Endothelial cell of umbilical vein (primary cell): ENCODE measurements around the gene SSNA1. TPM values are rescaled to one million over a fixed set of nuclear protein-coding genes. Genes with fewer than 3 reads are reported as not detected.

Source experiments
- BruUV-seq: library from RNA; stranded (reverse); fragments of 400-500 nt; replicated peaks from 2 replicates; lab custom pipeline; 2021; lab: Mats Ljungman, UMichigan
- CTCF ChIA-PET: fragments of 300-600, 350-600 bp; sonication (Branson Sonifier 250); formaldehyde crosslinking; loops from one replicate; lab custom pipeline; 2021; ENCODE audit warnings: antibody characterized with exemption, inconsistent platforms; lab: Charles Lee
- POLR2A ChIA-PET: fragments of 300-600, 350-600 bp; sonication (Branson Sonifier 250); formaldehyde crosslinking; loops from one replicate; lab custom pipeline; 2021; ENCODE audit warnings: antibody characterized with exemption, inconsistent platforms; lab: Charles Lee
- DNase-seq: peaks from one replicate; pipeline ENCODE4 v3.0.0-alpha.2; 2011; ENCODE audit warnings: low read depth, low spot score
- FAIRE-seq: peaks from 2 replicates; lab custom pipeline; 2011; peaks lifted over from hg19 to GRCh38; lab: Jason Lieb, UNC
- H2AFZ ChIP-seq: 2 replicates; pipeline ENCODE4 v1.6.0; 2012; ENCODE audit warnings: low read depth, low read length, control low read depth, inconsistent platforms
- H3K27ac ChIP-seq: 2 replicates; pipeline ENCODE4 v1.5.1; 2011; ENCODE audit warnings: low read depth, mild to moderate bottlenecking, control low read depth, low read length, moderate library complexity; ENCODE audit not compliant: insufficient read depth
- H3K27me3 ChIP-seq, 2 experiments: 2 replicates each; pipeline versions ENCODE4 v1.6.0 to v1.6.1; 2011; ENCODE audit warnings: low read length in 2 of 2, mixed read lengths in 1 of 2; ENCODE audit not compliant: control insufficient read depth in 2 of 2, insufficient read depth in 2 of 2
- H3K36me3 ChIP-seq, 2 experiments: 2 replicates in 1 of 2; 3 replicates in 1 of 2; pipeline ENCODE4 v1.5.1; 2011; ENCODE audit warnings: low read length in 2 of 2, mild to moderate bottlenecking in 1 of 2, moderate library complexity in 1 of 2; ENCODE audit not compliant: control insufficient read depth in 2 of 2, insufficient read depth in 2 of 2; ENCODE audit errors: extremely low read depth in 1 of 2
- H3K4me1 ChIP-seq: 3 replicates; pipeline ENCODE4 v1.5.1; 2011; ENCODE audit warnings: mild to moderate bottlenecking, low read length; ENCODE audit not compliant: control insufficient read depth, insufficient read depth; ENCODE audit errors: extremely low read depth
- H3K4me2 ChIP-seq: 2 replicates; pipeline ENCODE4 v1.6.1; 2011; ENCODE audit warnings: low read length, control low read depth, mixed read lengths; ENCODE audit not compliant: insufficient read depth
- H3K4me3 ChIP-seq, 3 experiments: fragments of 200-600 bp in 1 of 3; sonication (generic), shearing (Covaris generic) in 1 of 3; replicated peaks in 1 of 3; 2 replicates each; pipeline ENCODE4 v1.5.1; 2011 to 2016; ENCODE audit warnings: control low read depth in 3 of 3, low read length in 3 of 3, mild to moderate bottlenecking in 2 of 3, inconsistent platforms in 1 of 3, low read depth in 1 of 3, moderate library complexity in 1 of 3; ENCODE audit not compliant: insufficient read depth in 1 of 3
- H3K79me2 ChIP-seq: 2 replicates; pipeline ENCODE4 v1.6.0; 2012; ENCODE audit warnings: low read length, inconsistent platforms; ENCODE audit not compliant: control insufficient read depth, insufficient read depth
- H3K9ac ChIP-seq: replicated peaks from 2 replicates; pipeline ENCODE3; 2011; ENCODE audit warnings: low read length, control low read depth; ENCODE audit not compliant: insufficient read depth; ENCODE audit errors: extremely low read depth
- H3K9me1 ChIP-seq: replicated peaks from 3 replicates; pipeline ENCODE4 v1.6.0; 2011; ENCODE audit warnings: mild to moderate bottlenecking, low read length; ENCODE audit not compliant: control insufficient read depth, insufficient read depth; ENCODE audit errors: extremely low read depth
- H3K9me3 ChIP-seq: replicated peaks from 2 replicates; pipeline ENCODE4 v1.5.1; 2012; ENCODE audit warnings: low read length, inconsistent platforms; ENCODE audit not compliant: control insufficient read depth, insufficient read depth
- H4K20me1 ChIP-seq: replicated peaks from 2 replicates; pipeline ENCODE3; 2011; ENCODE audit warnings: mild to moderate bottlenecking, low read length; ENCODE audit not compliant: control insufficient read depth, insufficient read depth; ENCODE audit errors: extremely low read depth
- CTCF ChIP-seq, 2 donors: IDR thresholded peaks; 1 replicate in 1 of 2; 2 replicates in 1 of 2; pipeline ENCODE4 v1.5.1; 2011; ENCODE audit warnings: low read length in 2 of 2, mild to moderate bottlenecking in 2 of 2, moderate library complexity in 2 of 2, control low read depth in 1 of 2, inconsistent platforms in 1 of 2, low read depth in 1 of 2; ENCODE audit not compliant: insufficient read depth in 1 of 2; ENCODE audit errors: extremely low read depth in 1 of 2
- EZH2 ChIP-seq: IDR thresholded peaks from 2 replicates; pipeline ENCODE4 v1.6.1; 2012; ENCODE audit warnings: borderline replicate concordance, low read depth, mild to moderate bottlenecking, moderate library complexity, low read length, inconsistent platforms; ENCODE audit not compliant: severe bottlenecking
- FOS ChIP-seq: IDR thresholded peaks from 2 replicates; pipeline ENCODE4 v1.6.1; 2011; ENCODE audit warnings: mild to moderate bottlenecking, low read length, moderate library complexity, borderline replicate concordance; ENCODE audit not compliant: insufficient read depth
- GATA2 ChIP-seq: IDR thresholded peaks from 2 replicates; pipeline ENCODE4 v1.7.0; 2011; ENCODE audit warnings: low read depth, mild to moderate bottlenecking, moderate library complexity, mixed read lengths, low read length; ENCODE audit not compliant: insufficient read length, insufficient read depth
- JUN ChIP-seq: IDR thresholded peaks from 2 replicates; pipeline ENCODE4 v1.6.1; 2011; ENCODE audit warnings: borderline replicate concordance, low read depth; ENCODE audit not compliant: insufficient read length, insufficient read depth
- POLR2A ChIP-seq: IDR thresholded peaks from 2 replicates; pipeline ENCODE4 v1.6.1; 2012; ENCODE audit warnings: low read depth, mild to moderate bottlenecking, control low read depth, low read length
- POLR2AphosphoS5 ChIP-seq: IDR thresholded peaks from 2 replicates; pipeline ENCODE4 v1.6.1; 2012; ENCODE audit warnings: low read depth, mild to moderate bottlenecking, control low read depth, low read length, moderate library complexity; ENCODE audit not compliant: insufficient read depth
- dilution Hi-C: fragments of 300-500 bp; cut with MboI; formaldehyde crosslinking; loops from one replicate; pipeline ENCODE4 v1.15.0; 2019; ENCODE audit warnings: low sequenced_read_pairs; ENCODE audit not compliant: extremely low pct_ligation_motif_present
- intact Hi-C: fragments of 100-400 bp; cut with micrococcal nuclease; formaldehyde crosslinking; loops from one replicate; pipeline ENCODE4 v1.10.0; 2022
- polyA plus RNA-seq, 4 experiments: library from polyadenylated mRNA; depleted of rRNA in 3 of 4; stranded (reverse) in 3 of 4; unstranded in 1 of 4; fragments of >200 nt; gene quantifications; 2 replicates each; pipeline versions ENCODE4 v1.2.1 to v1.2.3, GENCODE V29; 2011 to 2012; ENCODE audit warnings: missing spikeins in 1 of 4
- total RNA-seq: library from RNA; stranded (reverse); gene quantifications from 2 replicates; pipeline ENCODE4 v1.2.3, GENCODE V29; 2021

SSNA1 gene
- total and polyA plus RNA-seq, 2 donors (not counting 3 experiments of a cell fraction or from before 2014, with no cell fraction given): 89.0 to 146 TPM

GRCh38 chr9:137224830-137225694, 36.6 kb downstream of the SSNA1 start, which contains the start of gene CYSRT1:
TSS of gene CYSRT1 (plus strand) at chr9:137225174. CDS start at chr9:137225622, 448 bp downstream.
- Histone ChIP-seq H3K36me3 (no peaks in the 10 kb centered on the region), H3K4me1 (peaks cover 12% of the 10 kb centered on the region), H3K9me1 (no peaks in the 10 kb centered on the region), H3K27ac (no peak within 1 kb of the TSS), H3K9me3 (no peaks in the 10 kb centered on the region), H3K27me3 (no peaks in the 10 kb centered on the region), H3K4me3 (peak within 1 kb of the TSS; percentile 80 to 91 (median 82)), H4K20me1 (no peaks in the 10 kb centered on the region), H3K79me2 (no peaks in the 10 kb centered on the region), H2AFZ (no peak within 1 kb of the TSS), H3K4me2 (peak within 1 kb of the TSS; percentile 86), H3K9ac (peak within 1 kb of the TSS; percentile 70)
- FAIRE-seq (no peak), DNase-seq (no peak)
- ChIA-PET CTCF (interaction anchor here (0.8 to 6.3 kb wide), 6 partner anchors 11 to 178 kb away, joined by 3 to 63 read pairs (median 4); partner anchors contain the start of gene NPDC1), POLR2A (no interaction called here)
- intact Hi-C loops: no loop called here
- TF ChIP-seq CTCF (IDR thresholded peaks at IDR 0.05; ENCODE audit: extremely low read depth in 1 of 2, insufficient read depth in 1 of 2, low read depth in 1 of 2, low read length in 2 of 2): no peak
- TF ChIP-seq POLR2A: no peak
- TF ChIP-seq POLR2AphosphoS5: no peak
- TF ChIP-seq GATA2: no peak
- no peak for TF ChIP-seq EZH2
- no peak for TF ChIP-seq FOS
- no peak for TF ChIP-seq JUN
- no TSS peak for BruUV-seq
- dilution Hi-C loops: no loop called here
